COLO829 (cell line): ENCODE data around the gene CALML4.

Source experiments
- DNase-seq: peaks from one replicate; pipeline ENCODE4 v3.0.0; 2012; ENCODE audit warnings: low spot score

The CALML4 gene

DNA sequence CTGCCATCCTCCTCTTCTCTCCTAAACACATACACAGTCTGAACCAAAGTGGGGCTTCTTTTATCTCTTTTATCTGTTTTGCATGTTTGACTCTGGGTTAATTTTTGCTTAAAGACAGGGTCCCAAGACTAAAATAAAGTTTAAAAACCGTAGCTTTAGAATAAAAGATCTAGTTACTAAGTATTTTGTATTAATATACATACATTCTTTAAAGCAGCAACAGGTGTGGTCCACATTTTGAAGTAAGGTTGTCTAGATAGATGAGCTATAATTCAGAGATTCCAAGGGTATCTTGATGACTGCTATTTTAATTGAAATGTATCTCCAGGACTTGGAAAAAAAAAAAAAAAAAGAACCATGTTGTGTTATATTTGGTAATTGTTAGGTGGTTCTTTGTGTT is 61.3 kb downstream of the CALML4 start:
- DNase-seq, result no peak

- no peak for DNase-seq
Observed at GRCh38 chr15:68143129-68143528, 62.0 kb downstream of the CALML4 start.
